ENCODE results near the gene ATP2A3. TPM values are rescaled to one million over a fixed set of nuclear protein-coding genes. Genes with fewer than 3 reads are reported as not detected.

ATP2A3 gene
- total RNA-seq, 4 donors from 2014 or later, result 5.7 to 33.6 (median 17.5) TPM

GRCh38 chr17:3935825-3936355, 28.3 kb downstream of the ATP2A3 start:
- Histone ChIP-seq H3K4me1 (no peaks in the 10 kb centered on the region), H3K36me3 (no peaks in the 10 kb centered on the region), H3K27me3 (no peaks in the 10 kb centered on the region), H3K9me3 (no peaks in the 10 kb centered on the region), H3K27ac (no peak overlapping the region), H3K4me3 (no peak overlapping the region)
- no peak for TF ChIP-seq POLR2A (IDR thresholded peaks at IDR 0.05)
- TF ChIP-seq, protein P1, sequence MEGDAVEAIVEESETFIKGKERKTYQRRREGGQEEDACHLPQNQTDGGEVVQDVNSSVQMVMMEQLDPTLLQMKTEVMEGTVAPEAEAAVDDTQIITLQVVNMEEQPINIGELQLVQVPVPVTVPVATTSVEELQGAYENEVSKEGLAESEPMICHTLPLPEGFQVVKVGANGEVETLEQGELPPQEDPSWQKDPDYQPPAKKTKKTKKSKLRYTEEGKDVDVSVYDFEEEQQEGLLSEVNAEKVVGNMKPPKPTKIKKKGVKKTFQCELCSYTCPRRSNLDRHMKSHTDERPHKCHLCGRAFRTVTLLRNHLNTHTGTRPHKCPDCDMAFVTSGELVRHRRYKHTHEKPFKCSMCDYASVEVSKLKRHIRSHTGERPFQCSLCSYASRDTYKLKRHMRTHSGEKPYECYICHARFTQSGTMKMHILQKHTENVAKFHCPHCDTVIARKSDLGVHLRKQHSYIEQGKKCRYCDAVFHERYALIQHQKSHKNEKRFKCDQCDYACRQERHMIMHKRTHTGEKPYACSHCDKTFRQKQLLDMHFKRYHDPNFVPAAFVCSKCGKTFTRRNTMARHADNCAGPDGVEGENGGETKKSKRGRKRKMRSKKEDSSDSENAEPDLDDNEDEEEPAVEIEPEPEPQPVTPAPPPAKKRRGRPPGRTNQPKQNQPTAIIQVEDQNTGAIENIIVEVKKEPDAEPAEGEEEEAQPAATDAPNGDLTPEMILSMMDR (IDR thresholded peaks at IDR 0.05), result no peak
- no peak for DNase-seq
- intact Hi-C loops (cut with DNase I; ENCODE audit: low total_unique reads), result no loop called here

GRCh38 chr17:3935140-3935542, 29.1 kb downstream of the ATP2A3 start:
- Histone ChIP-seq H3K27ac (no peak overlapping the region), H3K27me3 (no peaks in the 10 kb centered on the region), H3K9me3 (no peaks in the 10 kb centered on the region), H3K4me3 (no peak overlapping the region), H3K4me1 (no peaks in the 10 kb centered on the region), H3K36me3 (no peaks in the 10 kb centered on the region)
- TF ChIP-seq, protein P1 (IDR thresholded peaks at IDR 0.05), result peak; percentile 13 to 65 (median 38)
- no peak for TF ChIP-seq POLR2A (IDR thresholded peaks at IDR 0.05)
- DNase-seq, result no peak
- intact Hi-C loops (cut with DNase I; ENCODE audit: low total_unique reads), result no loop called here

- no peaks in the 10 kb centered on the region for H3K27me3 ChIP-seq
- no peak overlapping the region for H3K27ac ChIP-seq
- DNase-seq, result no peak
- H3K4me1 ChIP-seq, result no peaks in the 10 kb centered on the region
- intact Hi-C loops (cut with DNase I; ENCODE audit: low total_unique reads), result no loop called here
- no peaks in the 10 kb centered on the region for H3K36me3 ChIP-seq
- no peaks in the 10 kb centered on the region for H3K9me3 ChIP-seq
- H3K4me3 ChIP-seq, result no peak overlapping the region
- no peak for TF ChIP-seq POLR2A (IDR thresholded peaks at IDR 0.05)
- TF ChIP-seq, protein P1 (IDR thresholded peaks at IDR 0.05), result no peak
Observed at GRCh38 chr17:3929764-3930163, 34.5 kb downstream of the ATP2A3 start.

- Histone ChIP-seq H3K4me1 (no peaks in the 10 kb centered on the region), H3K27me3 (no peaks in the 10 kb centered on the region), H3K4me3 (no peak overlapping the region), H3K36me3 (no peaks in the 10 kb centered on the region), H3K9me3 (no peaks in the 10 kb centered on the region), H3K27ac (no peak overlapping the region)
- intact Hi-C loops (cut with DNase I; ENCODE audit: low total_unique reads), result no loop called here
- DNase-seq, result no peak
- TF ChIP-seq, protein P1 (IDR thresholded peaks at IDR 0.05), result no peak
- TF ChIP-seq POLR2A (IDR thresholded peaks at IDR 0.05), result no peak
Observed at GRCh38 chr17:3929181-3929580, 35.1 kb downstream of the ATP2A3 start.

DNA sequence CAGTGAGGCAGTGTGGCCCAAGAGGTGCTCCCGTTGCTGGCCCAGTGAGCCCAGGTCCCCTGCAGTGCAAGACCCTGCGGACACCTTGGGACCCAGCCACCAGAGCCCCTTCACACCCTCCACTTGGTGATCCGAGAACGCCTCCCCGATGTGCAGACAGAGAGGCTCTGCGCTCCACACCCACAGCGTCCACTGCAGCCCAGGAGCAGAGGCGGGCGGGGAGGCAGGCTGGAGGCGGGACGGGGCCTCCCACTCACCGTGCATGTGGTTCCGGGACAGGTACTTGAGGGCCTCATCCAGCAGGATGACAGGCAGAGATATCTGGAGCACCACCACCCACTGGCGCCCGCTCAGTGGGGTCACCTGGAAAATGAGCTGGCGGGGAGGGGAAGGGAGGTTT, 35.8 kb downstream of the ATP2A3 start:
- TF ChIP-seq POLR2A (IDR thresholded peaks at IDR 0.05), result no peak
- TF ChIP-seq, protein P1 (IDR thresholded peaks at IDR 0.05), result no peak
- no peaks in the 10 kb centered on the region for H3K27me3 ChIP-seq
- no peaks in the 10 kb centered on the region for H3K9me3 ChIP-seq
- H3K36me3 ChIP-seq, result no peaks in the 10 kb centered on the region
- DNase-seq, result no peak
- intact Hi-C loops (cut with DNase I; ENCODE audit: low total_unique reads), result no loop called here
- no peak overlapping the region for H3K27ac ChIP-seq
- H3K4me1 ChIP-seq, result no peaks in the 10 kb centered on the region
- H3K4me3 ChIP-seq, result no peak overlapping the region
